Measurements from ENCODE around the gene CPT1A.
"Not testable (repeated sequence)": the region's sequence is repeated elsewhere in the genome, so short reads cannot be mapped to it uniquely, and the experiment has no call there.

The CPT1A gene

GRCh38 chr11:68841718-68842426, at the start of gene CPT1A:
TSS of gene CPT1A (minus strand) at chr11:68841916. CDS start at chr11:68815474, 26,442 bp downstream.
- H3K27ac ChIP-seq: peak within 1 kb of the TSS; percentile 95
- TF ChIP-seq CTCF (conservative IDR thresholded peaks at IDR 0.05): no peak

GRCh38 chr11:68890490-68891231, 48.9 kb upstream of the CPT1A start:
- peak overlapping the region; percentile 52 for H3K27ac ChIP-seq
- TF ChIP-seq CTCF (conservative IDR thresholded peaks at IDR 0.05): peak; percentile 6; the same call in 1 of the 2 replicates

GRCh38 chr11:68889948-68890446, 48.3 kb upstream of the CPT1A start:
- H3K27ac ChIP-seq: no peak overlapping the region
- peak; percentile 61 for TF ChIP-seq CTCF (conservative IDR thresholded peaks at IDR 0.05)

- H3K27ac ChIP-seq: not testable (repeated sequence)
Observed at GRCh38 chr11:68884827-68885226, 43.1 kb upstream of the CPT1A start.

- H3K27ac ChIP-seq: no peak overlapping the region
- TF ChIP-seq CTCF (conservative IDR thresholded peaks at IDR 0.05): no peak
Observed at GRCh38 chr11:68882391-68882790, 40.7 kb upstream of the CPT1A start.

GRCh38 chr11:68881320-68881719, 39.6 kb upstream of the CPT1A start:
- TF ChIP-seq CTCF (conservative IDR thresholded peaks at IDR 0.05): no peak
- H3K27ac ChIP-seq: no peak overlapping the region

- no peak for TF ChIP-seq CTCF (conservative IDR thresholded peaks at IDR 0.05)
- H3K27ac ChIP-seq: no peak overlapping the region
Observed at GRCh38 chr11:68880851-68881250, 39.1 kb upstream of the CPT1A start.

- TF ChIP-seq CTCF (conservative IDR thresholded peaks at IDR 0.05): no peak
- H3K27ac ChIP-seq: no peak overlapping the region
Observed at GRCh38 chr11:68878022-68878421, 36.3 kb upstream of the CPT1A start.
